CD4-positive, alpha-beta T cell treated with Interleukin-10 for 1 hour (primary cell): ENCODE results near the gene SPHK2.
"Not testable (repeated sequence)": the region's sequence is repeated elsewhere in the genome, so short reads cannot be mapped to it uniquely, and the experiment has no call there.

Source experiments
- DNase-seq: peaks from one replicate; pipeline ENCODE4 v3.0.0-alpha.2; 2020

Gene SPHK2, protein sequence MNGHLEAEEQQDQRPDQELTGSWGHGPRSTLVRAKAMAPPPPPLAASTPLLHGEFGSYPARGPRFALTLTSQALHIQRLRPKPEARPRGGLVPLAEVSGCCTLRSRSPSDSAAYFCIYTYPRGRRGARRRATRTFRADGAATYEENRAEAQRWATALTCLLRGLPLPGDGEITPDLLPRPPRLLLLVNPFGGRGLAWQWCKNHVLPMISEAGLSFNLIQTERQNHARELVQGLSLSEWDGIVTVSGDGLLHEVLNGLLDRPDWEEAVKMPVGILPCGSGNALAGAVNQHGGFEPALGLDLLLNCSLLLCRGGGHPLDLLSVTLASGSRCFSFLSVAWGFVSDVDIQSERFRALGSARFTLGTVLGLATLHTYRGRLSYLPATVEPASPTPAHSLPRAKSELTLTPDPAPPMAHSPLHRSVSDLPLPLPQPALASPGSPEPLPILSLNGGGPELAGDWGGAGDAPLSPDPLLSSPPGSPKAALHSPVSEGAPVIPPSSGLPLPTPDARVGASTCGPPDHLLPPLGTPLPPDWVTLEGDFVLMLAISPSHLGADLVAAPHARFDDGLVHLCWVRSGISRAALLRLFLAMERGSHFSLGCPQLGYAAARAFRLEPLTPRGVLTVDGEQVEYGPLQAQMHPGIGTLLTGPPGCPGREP

GRCh38 chr19:48618916-48619691 lies at the start of gene SPHK2, which contains the start of gene RPL18:
TSS of gene SPHK2 (plus strand) at chr19:48619506. CDS start at chr19:48620515, 1,009 bp downstream.
TSS of gene RPL18 (minus strand) at chr19:48619178. CDS start at chr19:48619143, 35 bp downstream.
- DNase-seq: peak; percentile 97

DNA sequence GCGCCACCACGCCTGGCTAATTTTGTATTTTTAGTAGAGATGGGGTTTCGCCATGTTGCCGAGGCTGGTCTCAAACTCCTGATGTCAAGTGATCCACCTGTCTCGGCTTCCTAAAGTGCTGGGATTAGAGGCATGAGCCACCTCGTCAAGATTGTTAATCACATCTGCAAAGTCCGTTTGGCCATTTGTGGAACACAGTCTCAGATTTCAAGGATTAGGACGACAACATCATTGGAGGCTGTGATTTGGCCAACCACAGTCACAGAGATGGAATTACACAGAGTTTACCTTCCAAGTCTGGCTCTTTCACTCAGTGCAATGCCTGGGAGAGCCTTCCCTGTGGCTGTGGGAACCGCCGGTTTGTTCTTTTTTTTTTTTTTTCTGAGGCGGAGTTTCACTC lies 49.5 kb upstream of the SPHK2 start:
- DNase-seq: no peak

DNA sequence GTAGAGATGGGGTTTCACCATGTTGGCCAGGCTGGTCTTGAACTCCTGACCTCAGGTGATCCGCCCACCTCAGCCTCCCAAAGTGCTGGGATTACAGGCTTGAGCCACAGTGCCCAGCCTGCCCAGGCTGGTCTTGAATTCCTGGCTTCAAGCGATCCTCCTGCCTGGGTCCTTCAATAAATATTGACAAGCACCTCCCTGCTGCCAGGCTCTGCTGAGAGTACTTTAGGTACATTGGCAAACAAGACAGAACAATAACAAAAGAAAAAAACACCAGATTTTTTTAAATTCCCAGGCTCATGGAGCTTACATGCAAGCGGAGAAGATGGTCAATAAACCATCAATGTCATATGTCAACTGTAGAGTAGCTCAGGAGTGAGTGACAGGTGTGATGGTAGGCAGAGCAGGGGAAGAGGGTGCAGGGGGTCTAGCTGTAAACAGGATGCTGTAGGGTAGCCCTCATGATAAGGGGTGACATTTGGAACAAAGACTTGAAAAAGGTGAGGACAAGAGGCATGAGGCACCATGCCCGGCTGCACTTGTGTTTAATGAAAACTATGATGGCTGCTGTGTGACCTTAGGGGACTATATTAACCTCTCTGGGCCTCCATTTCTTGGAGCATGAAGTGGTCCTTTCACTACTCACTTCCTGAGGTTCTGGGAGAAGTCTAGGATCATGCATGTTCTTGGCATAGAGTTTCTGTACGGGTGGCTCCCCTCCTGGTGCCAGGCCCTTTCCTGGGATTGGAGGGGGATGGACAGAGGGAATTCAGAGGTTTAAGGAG lies 47.7 kb upstream of the SPHK2 start:
- no peak for DNase-seq

DNA sequence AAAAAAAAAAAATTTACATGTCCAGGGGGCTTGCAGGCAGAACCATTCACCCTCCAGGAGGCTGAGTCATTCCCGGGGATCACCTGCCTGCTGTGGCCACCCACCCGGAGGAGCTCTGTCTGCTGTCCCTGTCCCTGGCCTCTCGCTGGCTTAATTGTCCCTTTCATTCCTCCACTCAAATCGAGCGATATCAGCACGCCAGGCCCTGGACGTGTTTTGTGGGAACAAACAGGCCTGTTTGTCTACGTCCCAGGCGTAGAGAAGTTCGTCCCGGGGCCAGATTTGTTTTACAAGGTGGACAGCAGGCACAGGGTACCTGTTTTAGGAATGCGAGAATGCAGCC lies 46.2 kb upstream of the SPHK2 start:
- no peak for DNase-seq

DNA sequence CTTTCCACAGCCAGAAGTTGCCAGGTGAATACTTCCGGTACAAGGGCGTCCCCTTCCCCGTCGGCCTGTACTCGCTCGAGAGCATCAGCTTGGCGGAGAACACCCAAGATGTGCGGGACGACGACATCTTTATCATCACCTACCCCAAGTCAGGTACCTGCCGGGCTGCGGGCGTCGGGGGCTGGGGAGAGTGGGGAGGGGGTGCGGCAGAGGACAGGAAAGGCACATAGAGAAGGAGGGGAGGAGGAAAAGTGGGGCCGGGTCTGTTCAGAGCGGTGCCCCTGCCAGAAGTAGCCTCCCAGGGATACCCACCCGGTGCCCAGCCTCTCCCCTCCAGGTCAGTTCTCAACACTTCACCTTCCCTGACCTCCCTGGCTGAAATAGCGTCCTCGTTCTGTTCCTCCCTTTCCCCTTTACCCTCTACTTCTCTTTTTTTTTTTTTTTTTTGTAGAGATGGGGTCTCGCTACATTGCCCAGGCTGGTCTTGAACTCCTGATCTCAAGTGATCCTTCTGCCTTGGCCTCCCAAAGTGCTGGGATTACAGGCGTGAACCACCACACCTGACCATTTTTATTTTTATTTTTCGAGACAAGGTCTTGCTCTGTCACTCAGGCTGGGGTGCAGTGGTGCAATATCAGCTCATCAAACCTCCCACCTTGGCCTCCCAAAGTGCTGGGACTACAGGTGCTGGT lies 43.2 kb upstream of the SPHK2 start:
- DNase-seq: no peak

DNA sequence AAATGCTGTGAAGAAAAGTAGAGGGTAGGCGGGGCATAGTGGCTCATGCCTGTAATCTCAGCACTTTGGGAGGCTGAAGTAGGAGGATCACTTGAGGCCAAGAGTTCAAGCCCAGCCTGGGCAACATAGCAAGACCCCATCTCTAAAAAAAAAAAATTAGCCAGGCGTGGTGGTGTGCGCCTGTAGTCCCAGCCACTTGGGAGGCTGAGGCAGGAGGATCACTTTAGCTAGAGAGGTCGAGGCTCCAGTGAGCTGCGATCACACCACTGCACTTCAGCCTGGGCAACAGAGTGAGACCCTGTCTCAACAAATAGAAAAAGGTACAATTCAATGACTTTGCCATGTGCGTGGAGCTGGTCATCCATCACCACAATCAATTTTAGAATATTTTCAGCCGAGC lies 41.4 kb upstream of the SPHK2 start:
- DNase-seq: not testable (repeated sequence)

GRCh38 chr19:48578891-48579290 lies 40.4 kb upstream of the SPHK2 start:
- no peak for DNase-seq

GRCh38 chr19:48582168-48582567 lies 37.1 kb upstream of the SPHK2 start:
- DNase-seq: no peak

GRCh38 chr19:48587387-48587786 lies 31.9 kb upstream of the SPHK2 start:
- no peak for DNase-seq

- DNase-seq: peak; percentile 86
Observed at GRCh38 chr19:48588670-48589401, 30.5 kb upstream of the SPHK2 start.

- no peak for DNase-seq
Observed at GRCh38 chr19:48591021-48591420, 28.3 kb upstream of the SPHK2 start.

DNA sequence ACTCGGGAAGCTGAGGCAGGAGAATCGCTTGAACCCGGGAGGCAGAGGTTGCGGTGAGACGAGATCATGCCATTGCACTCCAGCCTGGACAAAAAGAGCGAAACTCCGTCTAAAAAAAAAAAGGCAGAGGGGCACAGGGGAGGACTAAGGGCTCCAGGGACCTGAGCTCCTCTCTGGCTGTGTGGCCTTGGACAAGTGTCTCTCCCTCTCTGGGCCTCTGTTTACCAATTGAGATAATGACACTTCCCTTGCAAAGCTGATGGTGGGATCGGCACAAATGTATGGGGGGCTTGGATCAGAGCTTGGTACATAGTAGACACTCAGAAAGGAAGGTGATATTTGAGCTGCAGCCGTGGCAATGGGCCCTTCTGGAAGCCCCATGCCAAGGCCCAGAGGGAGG lies 24.1 kb upstream of the SPHK2 start:
- no peak for DNase-seq

DNA sequence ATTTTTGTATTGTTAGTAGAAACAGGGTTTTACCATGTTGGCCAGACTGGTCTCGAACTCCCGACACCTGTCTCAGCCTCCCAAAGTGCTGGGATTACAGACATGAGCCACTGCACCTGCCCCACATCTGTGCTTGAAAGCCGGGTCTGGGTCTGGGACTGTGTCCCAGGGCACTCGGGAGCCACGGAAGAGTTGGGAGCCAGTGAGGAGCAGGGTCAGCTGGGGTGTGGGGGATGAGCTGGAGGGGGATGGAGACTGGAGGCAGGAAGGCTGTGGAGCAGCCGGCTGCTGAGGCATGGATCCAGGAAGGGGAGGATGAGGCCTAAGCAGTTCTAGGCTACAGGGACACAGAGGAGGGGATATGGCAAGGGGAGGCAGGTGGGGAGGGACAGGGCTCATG lies 23.5 kb upstream of the SPHK2 start:
- DNase-seq: no peak

DNA sequence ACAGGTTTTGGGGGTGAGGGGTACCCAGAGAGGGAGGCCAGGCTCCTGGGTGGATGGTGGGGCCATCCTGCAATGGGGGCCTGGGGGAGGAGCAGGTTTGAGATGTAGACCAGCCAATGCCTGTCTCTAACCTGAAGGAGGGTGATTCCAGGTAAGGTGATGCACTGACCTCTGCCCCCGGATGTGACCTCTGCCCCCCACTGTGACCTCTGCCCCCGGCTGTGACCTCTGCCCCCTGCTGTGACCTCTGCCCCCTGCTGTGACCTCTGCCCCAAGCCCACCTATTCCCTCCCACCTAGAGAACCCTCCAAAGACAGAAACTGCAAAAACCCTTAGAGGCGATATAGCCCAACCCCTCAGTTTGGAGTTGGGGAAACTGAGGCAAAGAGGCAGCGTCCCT lies 23.1 kb upstream of the SPHK2 start:
- DNase-seq: no peak

GRCh38 chr19:48596679-48597465 lies 22.4 kb upstream of the SPHK2 start:
- DNase-seq: peak; percentile 68

DNA sequence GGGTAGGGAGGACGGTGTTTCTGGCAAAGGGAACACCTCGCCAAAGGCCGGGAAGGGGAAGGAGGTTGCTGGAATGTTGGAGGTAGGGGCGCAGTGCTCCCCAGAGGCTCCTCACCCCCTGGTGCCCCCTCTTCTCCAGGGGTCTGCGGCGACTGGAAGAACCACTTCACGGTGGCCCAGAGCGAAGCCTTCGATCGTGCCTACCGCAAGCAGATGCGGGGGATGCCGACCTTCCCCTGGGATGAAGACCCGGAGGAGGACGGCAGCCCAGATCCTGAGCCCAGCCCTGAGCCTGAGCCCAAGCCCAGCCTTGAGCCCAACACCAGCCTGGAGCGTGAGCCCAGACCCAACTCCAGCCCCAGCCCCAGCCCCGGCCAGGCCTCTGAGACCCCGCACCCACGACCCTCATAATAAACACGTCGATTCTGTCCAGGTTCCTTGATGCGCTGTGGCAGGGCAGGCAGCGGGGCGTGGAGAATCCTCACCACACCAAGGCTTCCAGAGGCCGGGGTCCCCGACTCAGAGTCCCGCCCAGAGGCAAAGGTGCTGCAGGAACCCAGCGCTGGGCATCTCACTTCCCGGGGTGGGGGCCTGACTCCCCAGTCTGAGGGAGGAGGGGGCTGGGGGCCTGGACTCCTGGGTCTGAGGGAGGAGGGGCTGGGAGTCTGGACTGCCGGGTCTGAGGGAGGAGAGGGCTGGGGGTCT lies 20.2 kb upstream of the SPHK2 start:
- DNase-seq: no peak

GRCh38 chr19:48600679-48601417 lies 18.5 kb upstream of the SPHK2 start:
- no peak for DNase-seq

GRCh38 chr19:48603001-48603400 lies 16.3 kb upstream of the SPHK2 start:
- no peak for DNase-seq

- DNase-seq: no peak
Observed at GRCh38 chr19:48603449-48603848, 15.9 kb upstream of the SPHK2 start.
